Heart left ventricle (tissue), 16 donors: ENCODE results near the gene CACNA1S. TPM values are rescaled to one million over a fixed set of nuclear protein-coding genes. Genes with fewer than 3 reads are reported as not detected.

ENCODE experiments used
- ATAC-seq, 4 donors: fragments of 200-7000 bp; cut with Tn5 transposase; one replicate each; pipeline ENCODE4 v1.9.1; 2020 to 2022; ENCODE audit warnings: moderate library complexity in 4 of 4, mild to moderate bottlenecking in 3 of 4, moderate number of reproducible peaks in 1 of 4
- DNase-seq, 5 donors: peaks; one replicate each; pipeline ENCODE4 v3.0.0-alpha.2; 2020
- H3K27ac ChIP-seq, 12 donors: fragments of 200-600 bp; sonication (generic) in 4 of 12; one replicate each; pipeline versions ENCODE4 v1.5.0 to v1.8.0; 2016 to 2022; ENCODE audit warnings: mild to moderate bottlenecking in 2 of 12
- H3K27me3 ChIP-seq, 9 donors: fragments of 200-600 bp; sonication (generic) in 2 of 9; one replicate each; pipeline versions ENCODE4 v1.5.1 to v1.8.0; 2016 to 2022; ENCODE audit warnings: mild to moderate bottlenecking in 3 of 9
- H3K36me3 ChIP-seq, 9 donors: fragments of 200-600 bp; sonication (generic) in 2 of 9; one replicate each; pipeline versions ENCODE4 v1.5.0 to v1.8.0; 2018 to 2022; ENCODE audit warnings: mild to moderate bottlenecking in 2 of 9
- H3K4me1 ChIP-seq, 12 donors: fragments of 200-600 bp; sonication (generic) in 4 of 12; one replicate each; pipeline versions ENCODE4 v1.5.0 to v1.8.0; 2016 to 2022; ENCODE audit warnings: mild to moderate bottlenecking in 3 of 12
- H3K4me3 ChIP-seq, 12 donors: fragments of 200-600 bp; sonication (generic) in 4 of 12; one replicate each; pipeline versions ENCODE4 v1.5.0 to v1.8.0; 2017 to 2022; ENCODE audit warnings: mild to moderate bottlenecking in 9 of 12, moderate library complexity in 4 of 12
- H3K9me3 ChIP-seq, 12 donors: fragments of 200-600 bp; sonication (generic) in 4 of 12; one replicate each; pipeline versions ENCODE4 v1.5.0 to v1.8.0; 2016 to 2022; ENCODE audit warnings: mild to moderate bottlenecking in 1 of 12
- POLR2A ChIP-seq, 2 donors: fragments of 450-650 bp; IDR thresholded peaks; one replicate each; pipeline ENCODE4 v1.6.1; 2017; ENCODE audit warnings: antibody characterized with exemption in 2 of 2, mild to moderate bottlenecking in 2 of 2, moderate library complexity in 2 of 2
- WGBS, 4 donors: extraction: QIAGEN DNeasy Blood & Tissue Kit in 2 of 4; methylation state at CpG; one replicate each; pipeline versions ENCODE4 v1.1.5 to v1.1.7; 2013 to 2018; 5-methylcytosine and 5-hydroxymethylcytosine counted together
- intact Hi-C, 10 donors: fragments of 100-400 bp; cut with DNase I; formaldehyde crosslinking; loops; one replicate each; pipeline versions ENCODE4 v1.11.1 to v1.14.2; 2022
- polyA plus RNA-seq, 2 donors: library from polyadenylated mRNA; stranded (reverse); fragments of 200-250 nt; gene quantifications; one replicate each; pipeline ENCODE4 v1.2.3, GENCODE V29; 2013
- total RNA-seq, 9 donors: library from RNA; depleted of rRNA in 2 of 9; stranded (reverse); fragments of >200 nt in 2 of 9; fragmentation: NEBNext Ultra II Directional in 3 of 9; extraction: Animal tissue kit (Norgen Biotek cat#: 25700) in 3 of 9; gene quantifications; one replicate each; pipeline versions ENCODE4 v1.1.0 to v1.2.4, GENCODE V29; 2016 to 2023
- TF ChIP-seq, protein P1 (sequence below), 12 donors: fragments of 200-600 bp; sonication (generic) in 4 of 12; IDR thresholded peaks; one replicate each; pipeline versions ENCODE4 v1.5.0 to v1.8.0; 2018 to 2022; ENCODE audit warnings: antibody characterized with exemption in 12 of 12, mild to moderate bottlenecking in 5 of 12
- donor health status: ischemic (EF 13 %, LVEDD 7.1; RV severe dilation, severe dysfunction).
- donor health status: healthy with polysubstance abuse.
- donor health status: DM: no; HTN: yes; CAD: no.
- donor health status: DM: no; HTN: no; CAD: no.
- donor health status: ischemic (EF 25% LVEDD 6.9; RV normal size, moderate dysfunction).
- donor health status: ischemic (EF 25% LVEDD 5.7; RV mildly dilated, moderate dysfunction).
- donor health status: healthy.
- donor health status: DM: yes; HTN: yes; CAD: no.
- donor health status: ischemic (EF 35%, LVEDD 5.7; RV mildly dilated, moderate dysfunction).
- donor health status: nonischemic (EF 11% LVEDD 7.7; RV severe dilation, severe dysfunction).
- donor health status: DM: yes; HTN: yes; CAD: no.
- donor health status: PGD.
- donor health status: ischemic (EF 29% LVEDD 5.4; RV normal size, mild dysfunction).
- donor health status: nonischemic (EF 23%, LVEDD 6.1; RV moderate dilation, normal function).

The CACNA1S gene
- total and polyA plus RNA-seq, 11 donors, result not detected

DNA sequence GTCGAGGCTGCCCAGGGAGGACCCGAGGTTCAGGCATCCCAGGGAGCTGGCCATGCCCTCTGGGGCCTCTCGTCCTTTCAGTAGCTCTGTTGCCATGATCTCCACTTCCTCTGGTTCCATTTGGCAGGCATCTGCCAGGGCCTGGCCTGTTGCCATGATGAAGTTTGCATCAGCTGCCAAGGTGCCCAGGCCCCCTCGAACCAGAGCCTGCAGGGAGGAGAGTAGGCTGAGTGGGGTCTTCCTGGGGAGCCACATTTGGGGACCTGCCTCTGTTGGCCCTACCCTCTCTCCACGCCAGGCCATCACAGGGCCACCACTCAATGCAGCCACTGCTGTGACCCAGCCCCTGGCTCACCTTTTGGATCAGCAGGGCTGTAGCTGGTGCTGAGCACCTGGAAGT lies 72.3 kb downstream of the CACNA1S start:
- H3K27me3 ChIP-seq, result peaks cover 0 to 5% (median 0%) of the 10 kb centered on the region in 9 donors

DNA sequence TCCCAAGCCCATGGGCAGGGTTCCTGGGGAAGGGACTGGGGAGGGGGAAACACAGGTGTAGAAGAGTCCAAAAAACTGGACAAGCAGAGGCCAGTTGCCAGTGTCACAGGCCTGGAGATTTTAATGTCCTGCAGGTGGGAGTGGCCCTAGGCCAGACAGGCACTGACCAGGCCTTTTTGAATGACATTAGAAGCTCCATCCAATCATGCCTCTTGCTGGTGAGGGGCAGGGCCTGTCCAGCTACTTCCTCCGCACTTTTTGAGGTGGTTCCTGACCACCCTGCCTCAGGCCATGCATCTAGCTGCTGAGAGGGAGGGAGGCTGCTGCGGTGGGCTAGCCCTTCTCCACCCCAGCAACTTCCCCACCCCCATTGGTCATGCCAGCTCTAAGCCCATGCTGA lies 72.8 kb downstream of the CACNA1S start:
- intact Hi-C loops, result no loop called here
- no peak for ATAC-seq
- peaks cover 0 to 8% (median 3%) of the 10 kb centered on the region in 12 donors for H3K4me1 ChIP-seq
- WGBS, 4 donors, result 85 to 97% (median 95%) methylated on average over 2 of the region's 2 CpGs; no CpG with 5 or more reads in 1 of the 4 donors
- no peaks in the 10 kb centered on the region for H3K9me3 ChIP-seq
- no peaks in the 10 kb centered on the region for H3K36me3 ChIP-seq
- H3K4me3 ChIP-seq, result no peak overlapping the region
- no peak for DNase-seq
- H3K27ac ChIP-seq, result no peak overlapping the region
- TF ChIP-seq, protein P1, sequence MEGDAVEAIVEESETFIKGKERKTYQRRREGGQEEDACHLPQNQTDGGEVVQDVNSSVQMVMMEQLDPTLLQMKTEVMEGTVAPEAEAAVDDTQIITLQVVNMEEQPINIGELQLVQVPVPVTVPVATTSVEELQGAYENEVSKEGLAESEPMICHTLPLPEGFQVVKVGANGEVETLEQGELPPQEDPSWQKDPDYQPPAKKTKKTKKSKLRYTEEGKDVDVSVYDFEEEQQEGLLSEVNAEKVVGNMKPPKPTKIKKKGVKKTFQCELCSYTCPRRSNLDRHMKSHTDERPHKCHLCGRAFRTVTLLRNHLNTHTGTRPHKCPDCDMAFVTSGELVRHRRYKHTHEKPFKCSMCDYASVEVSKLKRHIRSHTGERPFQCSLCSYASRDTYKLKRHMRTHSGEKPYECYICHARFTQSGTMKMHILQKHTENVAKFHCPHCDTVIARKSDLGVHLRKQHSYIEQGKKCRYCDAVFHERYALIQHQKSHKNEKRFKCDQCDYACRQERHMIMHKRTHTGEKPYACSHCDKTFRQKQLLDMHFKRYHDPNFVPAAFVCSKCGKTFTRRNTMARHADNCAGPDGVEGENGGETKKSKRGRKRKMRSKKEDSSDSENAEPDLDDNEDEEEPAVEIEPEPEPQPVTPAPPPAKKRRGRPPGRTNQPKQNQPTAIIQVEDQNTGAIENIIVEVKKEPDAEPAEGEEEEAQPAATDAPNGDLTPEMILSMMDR (IDR thresholded peaks at IDR 0.05), result no peak
- TF ChIP-seq POLR2A (IDR thresholded peaks at IDR 0.05), result no peak
- peaks cover 0 to 5% (median 0%) of the 10 kb centered on the region in 9 donors for H3K27me3 ChIP-seq

More for the DNA sequence above, 72.3 kb downstream of the CACNA1S start:
- intact Hi-C loops, result loop anchor here in 6 of 10 donors (5.0 to 10.0 kb wide), 9 partner anchors 68 to 485 kb away; partner anchors contain the start of genes CACNA1S (in 2 of the 6), KIF14 (in 2 of the 6) and INAVA (in 1 of the 6)
- no peak for DNase-seq
- Histone ChIP-seq H3K4me1 (peaks cover 0 to 8% (median 3%) of the 10 kb centered on the region in 12 donors), H3K27ac (no peak overlapping the region), H3K9me3 (no peaks in the 10 kb centered on the region), H3K36me3 (no peaks in the 10 kb centered on the region), H3K4me3 (no peak overlapping the region)
- TF ChIP-seq POLR2A (IDR thresholded peaks at IDR 0.05), result no peak
- TF ChIP-seq, protein P1 (IDR thresholded peaks at IDR 0.05), result no peak
- no peak for ATAC-seq
- 74 to 90% (median 82%) methylated on average over 3 to 5 of the region's 5 CpGs for WGBS, 4 donors

DNA sequence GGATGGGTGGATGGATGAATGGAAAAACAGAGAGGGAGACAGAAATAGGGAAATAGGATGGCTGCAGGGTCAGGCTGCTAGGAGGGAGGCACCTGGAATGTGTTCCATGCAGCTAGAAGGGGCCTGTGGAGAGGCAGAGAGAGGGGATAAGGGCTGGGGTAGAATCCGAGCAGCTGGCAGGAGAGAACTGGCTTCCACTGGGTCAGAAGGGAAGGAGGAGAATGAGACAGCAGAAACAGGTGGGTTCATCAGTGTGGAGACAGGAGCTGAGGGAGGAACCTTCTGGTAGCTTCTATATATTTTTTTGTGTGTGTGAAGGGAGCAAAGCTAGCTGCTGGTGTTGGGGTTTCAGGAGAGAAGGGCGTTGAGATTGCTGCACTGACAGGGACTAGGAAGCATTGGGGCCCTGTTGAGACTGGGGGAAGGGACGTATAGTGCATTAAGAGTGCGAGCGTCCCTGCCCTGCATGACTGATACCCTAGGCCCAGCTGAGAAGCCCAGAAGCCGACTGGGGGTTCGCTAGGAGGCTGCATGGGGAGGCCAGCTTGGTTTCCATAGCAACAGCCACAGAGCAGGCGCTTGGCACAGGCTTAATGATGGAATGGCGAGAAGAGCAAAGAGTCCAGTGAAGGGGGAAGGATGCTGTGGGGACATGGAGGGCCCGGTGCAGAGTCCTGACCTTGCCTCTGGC lies 73.9 kb downstream of the CACNA1S start:
- H3K36me3 ChIP-seq, result no peaks in the 10 kb centered on the region
- intact Hi-C loops, result no loop called here
- no peaks in the 10 kb centered on the region for H3K9me3 ChIP-seq
- DNase-seq, result no peak
- TF ChIP-seq, protein P1 (IDR thresholded peaks at IDR 0.05), result no peak
- no peak for TF ChIP-seq POLR2A (IDR thresholded peaks at IDR 0.05)
- no peak overlapping the region for H3K4me3 ChIP-seq
- H3K27me3 ChIP-seq, result peaks cover 0 to 5% (median 0%) of the 10 kb centered on the region in 9 donors
- no peak overlapping the region for H3K27ac ChIP-seq
- WGBS, 4 donors, result 90 to 94% (median 91%) methylated on average over 10 of the region's 10 CpGs
- no peak for ATAC-seq
- H3K4me1 ChIP-seq, result peaks cover 0 to 8% (median 3%) of the 10 kb centered on the region in 12 donors

DNA sequence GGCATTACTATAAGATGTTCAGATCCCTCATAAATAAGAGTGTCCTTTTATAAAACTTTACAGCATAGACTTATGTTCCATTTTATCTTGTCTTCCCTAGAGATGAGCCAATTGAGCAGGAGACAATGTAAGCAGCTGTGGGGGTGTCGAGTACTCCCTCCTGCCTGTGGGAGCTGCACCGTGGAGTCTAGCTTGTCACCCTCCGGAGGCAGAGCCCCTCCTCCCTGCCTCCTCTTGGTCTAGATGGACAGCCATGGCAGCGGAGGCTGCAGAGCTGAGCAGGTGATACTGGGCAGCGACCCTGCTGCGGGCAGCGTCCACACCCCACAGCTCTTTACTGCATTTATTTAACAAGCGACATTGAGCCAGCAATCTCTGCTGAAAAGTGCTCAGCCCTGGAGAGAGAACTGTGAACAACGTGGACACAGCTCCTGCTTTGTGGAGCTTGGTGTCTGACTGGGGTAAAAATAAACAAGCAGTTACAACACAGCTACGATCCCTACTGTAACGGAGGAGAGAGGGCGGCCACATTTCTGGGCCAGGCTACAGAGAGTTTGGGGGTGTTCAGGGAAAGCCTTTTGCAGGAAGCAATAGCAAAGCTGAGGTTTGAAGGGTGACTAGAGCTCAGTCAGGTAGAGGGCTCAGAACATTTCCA lies 75.9 kb downstream of the CACNA1S start:
- H3K9me3 ChIP-seq, result no peaks in the 10 kb centered on the region
- 62 to 69% (median 65%) methylated on average over 12 of the region's 12 CpGs for WGBS, 4 donors

More for the DNA sequence above, 75.9 kb downstream of the CACNA1S start:
- Histone ChIP-seq H3K4me1 (no peaks in the 10 kb centered on the region), H3K4me3 (no peak overlapping the region), H3K27ac (no peak overlapping the region), H3K27me3 (peaks cover 0 to 5% (median 0%) of the 10 kb centered on the region in 9 donors), H3K36me3 (no peaks in the 10 kb centered on the region)
- DNase-seq (no peak), ATAC-seq (no peak)
- intact Hi-C loops, result no loop called here
- no peak for TF ChIP-seq POLR2A (IDR thresholded peaks at IDR 0.05)
- TF ChIP-seq, protein P1 (IDR thresholded peaks at IDR 0.05), result no peak
